Hematopoietic multipotent progenitor cell treated with erythropoietin and hydrocortisone succinate and interleukin-3 and kit ligand, for 4 days (in vitro differentiated cells): ENCODE data around the gene HIPK3.
"Not testable (repeated sequence)": the region's sequence is repeated elsewhere in the genome, so short reads cannot be mapped to it uniquely, and the experiment has no call there.

Experiments used
- DNase-seq: peaks from one replicate; pipeline ENCODE4 v3.0.0-alpha.2; 2015

HIPK3 gene

DNA sequence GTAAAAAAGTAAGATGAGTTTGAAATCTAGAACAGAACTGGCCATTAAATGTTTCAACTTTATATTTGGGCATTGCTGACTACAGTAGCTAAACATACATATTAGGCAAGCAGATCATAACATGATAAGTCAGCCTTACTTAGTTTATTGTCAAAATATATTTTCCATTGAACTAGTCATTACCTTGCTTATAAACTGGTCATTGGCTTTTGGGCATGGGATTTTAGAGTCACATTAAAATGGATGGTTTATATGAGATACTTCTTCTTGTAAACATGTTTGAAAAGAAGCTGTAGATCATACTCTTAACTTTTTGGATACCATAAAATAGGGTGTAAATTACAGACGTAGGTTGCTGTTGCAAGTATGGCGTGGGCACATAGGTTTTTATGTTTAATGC lies 2.7 kb downstream of the HIPK3 start:
- no peak for DNase-seq

DNA sequence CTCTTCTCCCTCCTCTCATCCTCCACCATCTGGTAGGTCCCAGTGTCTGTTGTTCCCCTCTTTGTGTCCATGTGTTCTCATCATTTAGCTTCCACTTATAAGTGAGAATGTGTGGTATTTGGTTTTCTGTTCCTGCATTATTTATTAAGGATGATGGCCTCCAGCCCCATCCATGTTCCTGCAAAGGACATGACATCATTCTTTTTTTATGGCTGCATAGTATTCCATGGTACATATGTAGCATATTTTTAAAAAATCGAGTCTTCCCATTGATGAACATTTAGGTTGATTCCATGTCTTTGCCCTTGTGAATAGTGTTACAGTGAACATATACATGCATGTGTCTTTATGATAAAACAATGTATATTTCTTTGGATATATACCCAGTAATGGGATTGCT lies 4.2 kb downstream of the HIPK3 start:
- DNase-seq: not testable (repeated sequence)

DNA sequence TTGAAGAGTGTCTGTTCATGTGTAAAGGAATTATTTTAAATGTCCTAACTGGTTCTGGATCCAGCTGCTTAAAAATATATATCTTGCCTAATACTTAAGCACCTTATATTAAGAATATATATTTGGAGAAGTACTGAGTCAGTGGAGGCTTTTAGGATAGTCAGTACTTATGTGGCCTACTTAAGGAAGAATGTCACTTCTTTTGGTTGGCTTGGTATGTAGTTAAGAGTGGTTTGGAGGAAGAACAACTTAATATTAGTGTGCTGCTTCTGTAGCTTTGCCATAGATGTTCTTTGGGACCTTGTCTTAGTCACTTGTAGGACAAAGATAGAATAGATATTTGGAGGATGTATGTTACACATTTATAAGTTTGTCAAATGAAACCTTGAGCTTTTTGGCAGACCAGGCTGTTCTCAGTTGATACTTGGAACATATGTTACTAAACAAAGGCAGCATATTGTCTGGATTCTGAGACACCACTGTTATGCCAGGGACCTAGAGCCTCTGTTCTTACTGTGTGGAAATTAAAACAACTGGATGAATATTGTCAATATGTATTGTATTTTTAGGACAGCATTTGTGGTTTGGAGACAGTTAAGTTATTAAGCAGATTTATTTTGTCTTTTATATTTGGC lies 4.9 kb downstream of the HIPK3 start:
- no peak for DNase-seq

DNA sequence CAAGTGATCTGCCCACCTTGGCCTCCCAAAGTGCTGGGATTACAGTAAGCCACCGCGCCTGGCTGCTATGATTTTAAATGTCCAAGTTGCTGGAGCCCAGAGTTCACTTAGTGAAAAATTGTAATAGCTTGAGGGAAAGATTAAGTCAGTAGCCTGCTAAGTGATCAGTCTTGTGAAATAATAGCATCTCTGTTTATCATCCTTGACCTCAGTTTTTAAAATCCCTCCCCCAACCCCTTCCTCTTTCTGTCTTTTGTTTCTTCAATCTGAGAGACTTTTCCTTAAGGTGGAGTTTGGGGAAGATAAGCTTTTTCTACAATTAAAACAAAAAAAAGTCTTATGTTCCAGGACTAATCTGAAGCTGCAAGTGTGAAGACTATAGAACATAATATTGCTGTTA lies 6.4 kb downstream of the HIPK3 start:
- DNase-seq: peak; percentile 64

DNA sequence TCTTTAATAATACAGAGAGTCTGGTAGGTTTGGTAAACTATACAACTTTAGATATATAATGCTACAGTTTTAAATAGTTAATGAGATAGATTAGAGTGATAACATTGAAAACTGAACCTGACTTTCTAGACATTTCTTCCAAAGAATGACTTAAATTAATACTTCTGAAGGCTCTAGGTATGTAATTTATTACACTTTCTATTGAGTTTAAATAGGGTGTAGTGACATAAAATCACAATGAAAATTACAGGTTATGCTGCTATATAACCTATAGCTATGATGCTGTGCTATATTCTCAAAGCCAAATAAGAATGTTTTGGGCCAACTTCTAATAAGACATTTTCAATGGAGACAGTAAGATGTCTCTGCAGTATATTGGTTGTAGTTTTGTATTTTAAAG lies 7.7 kb downstream of the HIPK3 start:
- DNase-seq: no peak

DNA sequence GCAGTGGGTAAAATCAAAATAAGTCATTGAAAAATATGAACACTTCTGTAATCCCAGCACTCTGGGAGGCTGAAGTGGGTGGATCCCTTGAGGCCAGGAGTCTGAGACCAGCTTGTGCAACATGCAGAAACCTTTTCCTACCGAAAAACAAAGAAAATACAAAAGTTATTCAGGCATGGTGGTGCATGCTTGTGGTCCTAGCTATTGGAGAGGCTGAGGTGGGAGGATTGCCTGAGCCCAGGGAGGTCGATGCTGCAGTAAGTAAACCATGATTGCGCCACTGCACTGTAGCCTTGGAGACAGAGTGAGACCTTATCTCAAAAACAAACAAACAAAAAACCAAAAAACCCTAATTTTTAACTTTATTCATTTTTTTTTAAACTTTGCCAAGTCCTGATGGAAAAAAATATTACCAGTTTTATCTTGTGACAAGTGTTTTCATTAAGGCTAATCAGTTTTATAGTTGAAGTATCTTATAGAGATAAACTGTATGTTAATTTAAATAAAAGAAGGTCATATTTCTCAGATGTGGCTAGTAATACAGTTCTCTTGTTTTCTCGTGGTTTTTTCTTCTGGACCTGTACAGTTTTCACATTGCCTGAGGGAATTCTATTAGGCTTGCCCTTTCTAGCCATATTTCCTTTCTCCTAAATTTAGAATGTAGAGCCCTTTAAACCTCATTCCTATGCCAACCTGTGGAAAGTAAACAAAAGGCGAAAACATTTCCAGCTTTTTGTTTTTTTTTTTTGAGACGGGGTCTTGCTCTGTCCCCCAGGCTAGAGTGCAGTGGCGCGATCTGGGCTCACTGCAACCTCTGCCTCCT lies 9.4 kb downstream of the HIPK3 start:
- DNase-seq: peak; percentile 66

DNA sequence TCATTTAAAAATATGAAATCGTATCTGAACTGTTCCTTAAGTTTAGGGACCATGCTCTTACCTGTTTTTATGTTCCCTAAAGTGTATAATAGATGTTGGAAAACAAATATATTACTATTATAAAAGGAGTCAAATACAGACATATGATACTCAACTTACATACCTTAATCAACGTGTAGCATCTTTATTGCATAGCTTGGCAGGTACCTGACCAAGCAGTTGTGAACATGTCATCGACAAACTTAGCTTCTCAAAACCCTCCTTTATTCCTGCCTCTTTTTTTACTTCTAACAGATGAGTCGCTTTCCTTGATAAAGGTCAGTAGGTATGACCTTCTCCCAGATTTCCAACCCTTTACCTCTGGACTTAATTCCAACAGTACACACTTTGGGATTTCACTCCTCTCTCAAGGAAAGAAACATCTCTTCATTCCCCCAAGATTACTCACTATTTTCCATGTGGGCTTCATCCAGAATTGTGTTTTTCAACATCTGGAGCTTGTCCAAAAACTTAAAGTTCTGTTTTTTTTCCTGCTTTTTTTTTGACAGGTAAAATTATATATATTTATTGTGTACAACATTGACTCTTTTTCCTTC lies 11.9 kb downstream of the HIPK3 start:
- DNase-seq: no peak

DNA sequence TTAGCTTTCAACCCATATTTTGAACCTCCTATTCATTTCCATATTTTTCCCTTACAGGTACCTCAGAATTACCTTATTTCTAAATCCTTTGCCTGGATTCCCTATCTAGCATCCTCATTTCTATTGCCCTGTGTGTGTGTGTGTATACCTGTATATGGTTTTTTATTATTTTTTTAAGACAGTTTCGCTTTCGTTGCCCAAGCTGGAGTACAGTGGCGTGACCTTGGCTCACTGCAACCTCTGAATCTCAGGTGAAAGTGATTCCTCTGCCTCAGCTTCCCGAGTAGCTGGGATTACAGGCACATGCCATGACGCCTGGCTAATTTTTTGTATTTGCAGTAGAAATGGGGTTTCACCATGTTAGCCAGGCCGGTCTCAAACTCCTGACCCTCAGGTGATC lies 12.6 kb downstream of the HIPK3 start:
- no peak for DNase-seq

DNA sequence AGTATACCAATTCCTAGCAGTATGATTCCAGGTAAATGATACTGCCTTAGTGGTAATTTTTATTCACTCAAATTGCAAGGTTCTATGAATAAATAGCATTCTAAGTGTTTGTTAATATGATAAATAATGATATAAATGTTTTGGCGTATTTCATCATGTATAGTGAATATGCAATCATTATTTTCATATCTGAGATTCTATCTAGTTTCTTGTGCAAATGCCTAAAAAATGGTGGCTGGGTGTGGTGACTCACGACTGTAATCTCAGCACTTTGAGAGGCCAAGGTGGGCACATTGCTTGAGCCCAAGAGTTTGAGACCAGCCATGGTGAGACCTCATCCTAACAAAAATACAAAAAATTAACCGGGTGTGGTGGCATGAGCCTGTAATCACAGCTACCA lies 13.9 kb downstream of the HIPK3 start:
- no peak for DNase-seq

DNA sequence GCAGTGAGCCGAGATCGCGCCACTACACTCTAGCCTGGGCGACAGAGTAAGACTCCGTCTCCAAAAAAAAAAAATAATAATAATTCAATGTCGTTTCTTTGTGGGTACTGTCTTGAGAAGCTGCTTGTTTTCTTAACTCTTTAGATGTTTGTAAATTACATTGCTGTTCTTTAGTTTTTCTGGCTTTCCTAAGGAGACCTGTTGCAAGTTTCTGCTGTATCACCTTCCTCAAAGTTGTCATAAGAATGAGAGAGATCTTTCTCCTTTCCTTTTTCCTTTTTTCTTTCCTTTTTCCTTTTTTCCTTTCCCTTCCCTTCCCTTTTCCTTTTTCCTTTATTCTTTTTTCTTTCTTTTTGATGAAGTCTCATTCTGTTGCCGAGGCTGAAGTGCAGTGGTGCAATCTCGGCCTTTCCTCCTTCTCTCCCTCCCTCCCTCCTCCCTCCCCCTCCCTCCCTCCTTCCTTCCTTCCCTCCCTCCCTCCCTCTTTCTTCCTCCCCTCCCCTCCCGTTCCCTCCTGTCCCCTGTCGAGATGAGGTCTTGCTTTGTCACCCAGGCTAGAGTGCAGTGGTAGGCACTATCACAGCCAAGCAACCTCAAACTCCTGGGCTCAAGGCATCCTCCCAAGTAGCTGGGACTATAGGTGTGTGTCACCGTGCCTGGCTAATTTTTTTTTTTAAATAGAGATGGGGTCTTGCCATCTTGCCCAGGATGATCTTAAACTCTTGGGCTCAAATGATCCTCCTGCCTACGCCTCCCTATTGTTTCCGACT lies 15.3 kb downstream of the HIPK3 start:
- DNase-seq: no peak

DNA sequence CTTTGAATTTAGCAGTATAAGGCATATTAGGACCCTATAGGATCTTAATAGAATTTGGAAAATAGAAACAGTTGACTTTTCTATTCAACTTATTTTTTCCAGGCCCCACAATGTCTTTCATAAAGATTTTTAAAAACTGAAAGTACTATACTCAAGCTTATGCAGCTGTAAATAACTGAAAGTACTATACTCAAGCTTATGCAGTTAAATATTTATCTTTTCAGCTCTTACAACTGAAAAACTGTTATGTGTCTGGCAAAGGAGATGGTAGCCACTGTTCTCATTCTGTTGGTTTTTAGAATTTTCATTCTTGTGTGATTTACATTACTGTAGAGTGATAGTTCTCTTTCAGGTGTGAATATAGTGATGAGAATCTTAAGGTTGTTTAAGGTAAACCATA lies 16.5 kb downstream of the HIPK3 start:
- DNase-seq: no peak

DNA sequence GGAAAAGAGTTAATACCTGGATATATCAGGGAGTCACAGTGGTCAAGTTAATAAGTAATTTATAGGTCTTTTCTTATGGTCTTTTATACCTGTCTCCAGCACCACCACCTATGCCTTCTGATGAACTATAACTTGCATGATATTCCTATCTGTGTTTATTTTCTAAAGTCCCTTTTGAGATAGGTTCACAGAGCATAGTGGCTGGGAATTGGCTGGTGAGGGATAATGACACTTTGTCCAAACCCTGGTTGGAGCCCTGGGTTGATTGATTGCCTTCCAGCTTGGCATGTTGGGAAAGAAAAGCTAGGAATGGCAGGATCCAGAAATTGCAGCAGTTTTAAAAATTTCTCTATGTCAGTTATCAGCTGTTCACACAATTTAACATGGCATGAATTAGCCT lies 23.2 kb downstream of the HIPK3 start:
- DNase-seq: no peak

DNA sequence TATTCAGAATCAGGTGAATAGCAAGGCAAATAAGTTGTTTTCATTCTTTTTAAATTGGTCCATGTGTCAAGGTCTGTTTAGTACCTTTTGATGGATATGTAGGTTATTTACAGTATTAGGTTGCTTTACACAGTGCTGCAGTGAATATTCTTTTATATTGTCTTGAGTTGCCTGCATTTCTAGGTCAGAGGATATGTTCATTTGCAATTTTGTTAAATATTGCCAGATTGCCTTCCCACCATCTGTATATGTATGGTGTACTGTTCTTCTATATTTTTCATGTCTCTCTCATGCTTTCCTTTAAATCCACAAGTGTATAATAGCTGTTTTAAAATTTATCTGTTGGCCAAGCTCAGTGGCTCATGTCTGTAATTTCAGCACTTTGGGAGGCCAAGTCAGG lies 24.6 kb downstream of the HIPK3 start:
- no peak for DNase-seq

DNA sequence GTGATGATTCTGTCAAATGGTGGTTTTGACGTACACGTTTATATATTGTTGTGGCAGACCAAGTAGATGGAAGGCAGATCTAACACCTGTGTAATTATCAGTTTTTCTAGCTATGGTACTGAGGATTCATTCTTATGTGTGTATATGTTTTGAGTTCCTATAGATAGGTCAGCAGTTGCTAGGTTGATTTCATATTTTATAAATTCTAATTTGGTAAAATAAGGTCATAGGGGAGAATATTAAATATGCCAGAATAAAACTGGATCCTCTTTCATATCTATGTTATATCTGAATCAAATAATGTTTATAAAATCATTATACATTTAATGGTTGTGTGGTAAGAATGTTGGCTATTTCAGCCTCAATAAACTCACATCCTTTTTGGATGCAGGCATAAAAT lies 27.6 kb downstream of the HIPK3 start:
- DNase-seq: no peak

DNA sequence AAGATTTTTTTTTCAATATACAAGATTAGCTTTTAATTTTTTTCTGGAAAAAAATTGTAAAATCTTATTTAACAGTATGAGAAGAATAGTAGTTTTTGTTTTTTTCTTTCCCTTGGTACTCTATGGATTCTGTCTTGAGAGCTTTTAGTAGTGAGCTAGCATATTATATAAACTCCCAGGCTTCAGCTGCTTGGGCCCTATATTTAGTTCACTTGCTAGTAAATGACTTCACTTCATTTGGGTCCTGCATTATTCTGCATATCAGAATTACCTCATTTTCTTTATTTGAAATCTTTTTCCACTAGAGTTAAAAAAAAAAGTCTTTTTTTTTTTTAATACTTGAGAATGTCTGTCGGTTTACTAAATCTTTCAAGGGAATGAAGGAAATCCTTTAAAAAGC lies 33.1 kb downstream of the HIPK3 start:
- no peak for DNase-seq

DNA sequence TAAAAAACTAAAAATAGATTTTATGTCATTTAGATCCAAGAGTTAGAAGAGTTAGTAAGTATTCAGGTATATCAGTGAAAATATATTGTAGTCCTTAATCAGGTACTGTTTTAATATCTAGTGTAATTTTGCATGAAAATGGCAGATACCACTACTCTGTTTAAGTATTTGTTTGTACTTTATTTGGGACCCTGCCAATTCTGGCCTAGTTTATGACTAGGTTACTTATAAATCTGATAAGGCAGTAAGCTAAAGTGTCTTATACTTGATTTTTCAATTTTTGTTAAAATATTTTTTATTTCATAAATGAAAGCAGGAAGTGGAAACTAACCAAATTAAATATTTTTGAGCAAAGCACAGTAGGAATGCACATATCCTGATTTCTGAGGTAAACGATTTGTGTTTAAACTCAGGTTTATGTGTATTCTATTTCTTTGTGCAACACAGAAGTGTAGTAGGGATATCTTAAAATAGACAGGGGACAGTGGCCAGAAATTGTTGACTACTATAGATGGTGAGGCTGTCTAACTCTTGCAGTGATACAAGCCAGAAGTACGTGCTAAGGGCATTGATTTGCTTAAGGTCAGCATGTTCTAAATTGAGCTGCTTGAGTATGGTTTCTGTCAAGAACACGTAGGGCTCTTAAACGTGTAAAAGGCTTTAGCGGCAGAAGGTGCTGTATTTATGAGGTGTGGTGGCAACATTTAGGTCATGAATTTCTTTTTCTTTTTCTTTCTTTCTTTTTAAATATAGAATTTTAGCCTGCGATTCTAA lies 34.0 kb downstream of the HIPK3 start:
- peak; percentile 27 for DNase-seq

DNA sequence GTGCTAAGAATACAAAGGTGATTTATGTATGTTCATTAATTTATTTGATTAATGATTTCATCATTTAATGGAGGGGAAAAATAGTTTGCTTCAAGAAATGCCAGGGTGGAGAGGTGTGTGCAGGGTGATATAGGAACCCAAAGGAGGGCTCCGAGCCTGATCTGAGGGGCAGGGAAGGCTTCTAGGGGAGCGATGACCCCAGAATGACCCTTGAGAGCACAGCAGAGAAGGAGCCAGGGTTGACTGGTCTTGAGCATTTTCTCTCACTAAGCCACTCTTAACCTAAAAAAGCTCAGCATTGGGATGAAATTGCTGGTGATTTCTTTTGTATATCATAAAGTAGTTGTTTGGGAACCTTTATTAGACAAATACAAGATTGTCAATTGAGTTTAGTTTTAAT lies 35.1 kb downstream of the HIPK3 start:
- no peak for DNase-seq

DNA sequence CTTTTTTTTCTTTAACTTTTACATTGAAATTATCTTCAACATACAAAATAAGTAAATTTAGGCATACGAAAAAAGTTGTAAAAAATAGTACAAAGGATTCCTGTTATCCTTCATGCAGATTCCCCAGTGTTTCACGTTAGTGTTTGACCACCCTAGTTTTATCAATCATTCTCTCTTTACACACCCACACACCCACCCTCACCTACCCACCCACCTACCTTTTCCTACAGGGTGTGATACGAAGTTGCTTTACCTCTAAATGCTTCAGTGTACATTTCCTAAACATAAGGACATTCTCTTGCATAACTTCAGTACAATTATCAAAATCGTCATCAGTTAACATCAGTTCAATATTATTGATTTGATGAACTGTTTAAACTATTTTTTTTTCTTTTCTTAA lies 37.0 kb downstream of the HIPK3 start:
- DNase-seq: no peak

DNA sequence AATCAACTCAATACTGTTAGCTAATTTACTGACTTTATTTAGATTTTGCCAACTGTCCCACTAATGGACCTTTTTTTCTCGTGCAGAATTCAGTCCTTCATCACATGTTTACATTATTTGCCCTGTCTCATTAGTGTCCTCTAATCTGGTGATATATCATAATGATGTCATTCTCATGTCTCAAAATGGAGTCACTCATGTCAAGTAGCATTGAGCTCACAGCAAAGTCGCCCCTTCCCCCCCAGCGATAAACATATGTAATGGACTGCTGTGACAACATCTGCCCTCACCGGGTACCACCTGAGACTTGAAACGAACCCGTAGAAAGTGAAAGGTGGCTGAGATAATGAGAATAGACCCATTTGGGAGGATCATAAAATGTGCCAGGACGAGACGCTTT lies 37.6 kb downstream of the HIPK3 start:
- DNase-seq: no peak

DNA sequence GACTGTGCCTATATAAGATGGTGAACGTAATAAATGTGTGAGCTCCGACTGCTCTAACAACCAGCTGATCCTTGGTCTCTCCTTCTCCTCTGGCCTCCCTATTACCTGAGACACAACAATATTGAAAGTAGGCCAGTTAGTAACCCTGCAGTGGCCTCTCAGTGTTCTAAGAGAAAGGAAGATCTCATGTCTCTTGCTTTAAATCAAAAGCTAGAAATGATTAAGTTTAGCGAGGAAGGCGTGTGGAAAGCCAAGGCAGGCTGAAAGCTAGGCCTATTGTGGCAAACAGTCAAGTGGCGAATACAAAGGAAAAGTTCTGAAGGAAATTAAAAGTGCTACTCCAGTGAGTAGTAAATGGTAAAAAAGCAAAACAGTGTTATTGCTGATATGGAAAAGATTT lies 39.5 kb downstream of the HIPK3 start:
- no peak for DNase-seq

DNA sequence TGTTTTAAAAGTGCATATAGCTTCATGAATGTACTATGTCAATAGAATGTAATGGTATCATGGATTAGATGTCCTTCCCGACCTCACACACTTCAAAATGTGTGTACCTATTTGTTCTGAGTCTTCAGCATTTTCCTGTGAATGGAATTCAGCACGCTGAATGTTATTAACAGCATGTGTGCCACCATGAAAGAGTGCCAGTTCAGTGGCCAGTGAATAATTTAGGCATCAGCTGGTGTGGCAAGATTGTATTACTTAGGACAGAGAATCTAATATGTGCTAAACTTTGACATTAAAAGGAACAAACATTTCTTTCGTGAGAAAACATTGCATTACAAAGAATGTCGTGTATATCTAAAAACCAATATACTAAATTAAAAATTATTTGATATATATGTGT lies 46.4 kb downstream of the HIPK3 start:
- DNase-seq: no peak

DNA sequence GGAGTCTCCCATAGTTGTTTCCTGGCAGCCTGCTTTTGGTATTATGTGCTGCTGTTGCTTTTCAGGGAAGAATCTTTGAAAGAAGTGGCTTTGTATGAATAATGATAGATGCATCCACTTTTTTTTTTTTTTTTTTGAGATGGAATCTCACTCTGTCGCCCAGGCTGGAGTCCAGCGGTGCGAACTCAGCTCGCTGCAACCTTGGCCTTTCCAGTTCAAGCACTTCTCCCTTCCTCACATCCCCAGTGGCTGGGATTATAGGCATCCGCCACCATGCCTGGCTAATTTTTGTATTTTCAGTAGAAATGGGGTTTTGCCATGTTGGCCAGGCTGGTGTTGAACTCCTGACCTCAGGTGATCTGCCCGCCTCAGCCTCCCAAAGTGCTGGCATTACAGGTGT lies 49.6 kb downstream of the HIPK3 start:
- not testable (repeated sequence) for DNase-seq

DNA sequence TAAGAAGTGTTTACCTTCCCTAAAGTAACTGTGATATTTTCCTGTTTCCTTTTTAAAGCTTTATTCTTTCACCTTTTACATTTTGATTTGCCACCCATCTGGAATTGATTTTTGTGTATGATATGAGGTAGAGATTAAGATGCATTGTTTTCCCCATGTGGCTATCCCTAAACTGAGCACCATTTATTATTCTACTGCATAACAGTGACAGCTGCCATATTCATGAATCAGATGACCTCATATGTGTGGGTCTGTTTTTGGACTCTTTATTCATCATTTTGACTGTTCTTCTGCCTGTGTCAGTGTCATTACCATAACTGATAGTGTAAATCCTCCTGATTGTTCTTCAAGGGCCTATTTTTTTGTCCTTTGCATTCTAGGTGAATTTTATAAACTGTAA lies 50.8 kb downstream of the HIPK3 start:
- no peak for DNase-seq
